ENCODE measurements around the gene RNF123.

DNA sequence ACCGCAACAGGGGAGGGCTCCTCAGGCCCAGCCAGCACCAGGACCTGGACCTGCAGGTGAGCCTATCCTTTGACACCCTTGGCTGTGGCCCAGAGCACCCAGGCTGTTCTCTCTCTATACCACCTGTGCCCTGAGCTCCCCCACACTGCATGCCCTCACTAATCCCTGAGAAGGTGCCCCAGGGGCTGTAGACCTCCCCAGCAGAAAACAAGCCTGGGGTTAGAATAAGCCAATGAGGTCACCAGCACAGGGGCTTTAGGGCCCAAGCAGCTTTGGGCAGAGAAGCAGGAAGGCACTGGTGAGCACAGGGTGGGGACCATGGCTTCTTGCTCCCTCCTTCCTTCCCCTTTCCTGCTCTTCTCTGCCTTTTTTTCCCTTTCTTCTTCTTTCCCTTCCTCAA, 25.5 kb upstream of the RNF123 start:
- TF ChIP-seq, protein P1, sequence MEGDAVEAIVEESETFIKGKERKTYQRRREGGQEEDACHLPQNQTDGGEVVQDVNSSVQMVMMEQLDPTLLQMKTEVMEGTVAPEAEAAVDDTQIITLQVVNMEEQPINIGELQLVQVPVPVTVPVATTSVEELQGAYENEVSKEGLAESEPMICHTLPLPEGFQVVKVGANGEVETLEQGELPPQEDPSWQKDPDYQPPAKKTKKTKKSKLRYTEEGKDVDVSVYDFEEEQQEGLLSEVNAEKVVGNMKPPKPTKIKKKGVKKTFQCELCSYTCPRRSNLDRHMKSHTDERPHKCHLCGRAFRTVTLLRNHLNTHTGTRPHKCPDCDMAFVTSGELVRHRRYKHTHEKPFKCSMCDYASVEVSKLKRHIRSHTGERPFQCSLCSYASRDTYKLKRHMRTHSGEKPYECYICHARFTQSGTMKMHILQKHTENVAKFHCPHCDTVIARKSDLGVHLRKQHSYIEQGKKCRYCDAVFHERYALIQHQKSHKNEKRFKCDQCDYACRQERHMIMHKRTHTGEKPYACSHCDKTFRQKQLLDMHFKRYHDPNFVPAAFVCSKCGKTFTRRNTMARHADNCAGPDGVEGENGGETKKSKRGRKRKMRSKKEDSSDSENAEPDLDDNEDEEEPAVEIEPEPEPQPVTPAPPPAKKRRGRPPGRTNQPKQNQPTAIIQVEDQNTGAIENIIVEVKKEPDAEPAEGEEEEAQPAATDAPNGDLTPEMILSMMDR (conservative IDR thresholded peaks at IDR 0.05; ENCODE audit: low read length): no peak
- no peak for TF ChIP-seq EZH2phosphoT487 (IDR thresholded peaks at IDR 0.05; ENCODE audit: borderline replicate concordance)
